Activated gamma-delta T cell (primary cell): ENCODE results near the gene PGLYRP1.
A peak's percentile ranks its signal among the peaks of the same experiment; 100 is the strongest.

Source experiments
- DNase-seq: peaks from one replicate; lab custom pipeline; 2025; lab: John Stamatoyannopoulos, UW

Gene PGLYRP1

GRCh38 chr19:46000491-46001246 is 22.2 kb downstream of the PGLYRP1 start:
- peak; percentile 34 for DNase-seq

DNA sequence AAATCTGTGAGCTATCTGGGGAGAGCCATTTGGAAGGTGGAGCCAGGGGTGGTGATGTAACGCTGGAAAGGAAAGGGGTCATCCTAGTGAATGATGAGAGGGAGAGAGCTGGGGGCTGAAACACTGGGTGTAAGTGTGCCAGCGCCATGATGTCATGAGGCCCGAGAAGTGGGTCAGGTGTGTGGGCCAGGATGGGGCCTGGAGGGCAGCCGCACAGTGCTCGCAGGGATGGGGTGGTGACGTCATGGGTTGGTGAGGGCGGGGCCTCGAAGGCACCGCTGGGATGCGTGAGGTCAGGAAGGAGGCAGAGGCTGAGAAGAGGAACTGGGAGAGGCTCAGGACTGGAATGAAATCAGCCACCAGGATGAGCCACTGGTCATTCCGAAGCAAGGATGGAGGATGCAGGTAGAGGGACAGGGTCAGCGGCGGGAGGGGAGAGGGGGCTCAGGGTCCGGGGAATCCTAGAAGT is 23.2 kb downstream of the PGLYRP1 start:
- DNase-seq: no peak

GRCh38 chr19:45998834-45999233 is 24.0 kb downstream of the PGLYRP1 start:
- no peak for DNase-seq

- DNase-seq: no peak
Observed at GRCh38 chr19:45996933-45997332, 25.9 kb downstream of the PGLYRP1 start.

DNA sequence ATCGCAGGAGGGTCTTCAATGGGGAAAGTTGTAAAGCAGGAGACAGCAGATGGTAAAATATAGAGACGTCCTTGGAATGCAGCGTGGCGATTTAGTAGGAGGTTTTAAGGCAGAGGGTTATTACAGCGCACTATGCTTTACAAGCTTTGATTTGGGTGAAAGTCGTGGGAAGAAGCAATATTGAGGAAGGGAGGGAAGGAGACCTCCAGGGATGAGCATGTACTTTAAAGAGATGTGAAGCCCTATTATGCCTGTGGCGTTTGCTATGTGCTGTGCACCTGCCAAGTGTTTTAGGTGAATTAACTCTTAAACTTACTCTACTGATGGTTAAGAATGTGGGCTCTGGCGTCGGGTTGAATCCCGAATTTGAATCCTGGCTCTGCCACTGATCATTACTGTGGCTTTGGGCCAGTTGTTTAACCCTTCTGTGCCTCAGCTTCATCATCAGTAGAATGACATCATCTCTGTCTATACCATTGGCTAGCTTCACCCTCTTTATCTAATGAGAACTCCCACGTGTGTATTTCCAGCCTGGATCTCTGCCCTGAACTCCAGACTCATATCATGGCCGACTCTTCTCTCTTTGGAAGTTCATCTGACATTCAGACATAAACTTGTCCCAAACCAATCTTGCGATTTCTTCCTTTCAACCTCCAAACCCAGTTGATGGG is 27.0 kb downstream of the PGLYRP1 start:
- DNase-seq: no peak

GRCh38 chr19:45994998-45995714 is 27.7 kb downstream of the PGLYRP1 start, which contains the start of gene CCDC61:
Gene CCDC61, plus strand, starts transcription at chr19:45995467. Its CDS starts 7,552 bp downstream, at chr19:46003019.
- peak; percentile 73 for DNase-seq

DNA sequence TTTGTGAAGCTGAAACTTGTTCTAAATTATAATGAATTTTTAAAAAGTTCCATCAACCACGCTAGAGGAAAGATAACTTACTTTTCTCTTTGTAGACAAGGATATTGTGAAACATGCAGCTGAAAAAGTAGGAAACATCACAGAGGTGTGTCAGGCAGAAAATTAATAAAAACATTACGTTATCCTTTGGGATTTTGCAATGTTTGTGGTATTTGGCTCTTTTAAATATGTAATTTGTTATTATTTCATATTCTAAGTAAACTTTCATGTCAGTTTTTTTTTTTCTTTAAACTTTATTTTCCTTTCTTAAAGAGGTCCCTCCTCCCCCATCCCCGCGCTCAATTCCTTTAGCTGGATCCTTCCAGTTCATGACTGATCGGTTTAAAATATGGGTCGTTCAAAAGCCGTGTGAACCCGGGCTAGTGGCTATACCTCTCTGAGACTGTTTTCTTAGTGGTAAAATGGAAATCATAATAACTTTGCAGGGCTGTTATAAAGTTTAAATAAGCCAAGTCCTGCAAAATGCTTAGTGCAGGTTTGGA is 28.3 kb downstream of the PGLYRP1 start:
- no peak for DNase-seq

DNA sequence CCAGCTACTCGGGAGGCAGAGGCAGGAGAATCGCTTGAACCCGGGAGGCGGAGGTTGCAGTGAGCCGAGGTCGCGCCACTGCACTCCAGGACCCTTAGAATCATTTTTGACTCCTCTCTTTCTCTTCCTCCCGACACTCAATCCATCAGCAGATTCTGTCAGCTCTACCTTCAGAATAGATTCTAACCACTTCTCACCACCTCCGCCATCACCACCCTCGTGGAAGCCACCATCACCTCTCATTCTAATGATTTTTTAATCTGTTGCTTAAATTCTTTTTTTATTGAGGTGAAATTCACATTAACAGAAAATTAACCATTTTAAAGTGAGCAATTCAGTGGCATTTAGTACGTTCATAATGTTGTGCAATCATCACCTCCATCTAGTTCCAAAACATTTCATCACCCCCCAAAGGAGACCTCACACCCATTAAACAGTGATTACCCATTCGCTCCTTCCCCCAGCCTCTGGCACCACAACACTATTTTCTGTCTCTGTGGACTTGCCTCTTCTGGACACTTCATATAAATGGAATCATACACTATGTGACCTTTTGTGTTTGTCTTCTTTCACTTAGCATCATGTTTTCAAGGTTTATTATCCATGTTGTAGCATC is 32.6 kb downstream of the PGLYRP1 start:
- no peak for DNase-seq

DNA sequence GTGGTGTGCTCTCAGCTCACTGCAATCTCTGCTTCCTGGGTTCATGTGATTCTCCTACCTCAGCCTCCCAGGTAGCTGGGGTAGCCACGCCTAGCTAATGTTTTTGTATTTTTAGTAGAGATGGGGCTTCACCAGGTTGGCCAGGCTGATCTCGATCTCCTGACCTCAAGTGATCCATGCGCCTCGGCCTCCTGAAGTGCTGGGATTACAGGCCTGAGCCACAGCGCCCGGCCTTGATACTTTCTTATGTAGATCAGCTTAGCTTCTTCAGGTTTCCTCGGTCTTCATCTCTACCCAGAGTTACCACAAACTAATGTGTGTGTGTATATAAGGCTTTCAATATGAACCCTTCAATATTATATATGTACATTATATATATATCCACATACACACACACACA is 37.5 kb downstream of the PGLYRP1 start:
- DNase-seq: no peak

DNA sequence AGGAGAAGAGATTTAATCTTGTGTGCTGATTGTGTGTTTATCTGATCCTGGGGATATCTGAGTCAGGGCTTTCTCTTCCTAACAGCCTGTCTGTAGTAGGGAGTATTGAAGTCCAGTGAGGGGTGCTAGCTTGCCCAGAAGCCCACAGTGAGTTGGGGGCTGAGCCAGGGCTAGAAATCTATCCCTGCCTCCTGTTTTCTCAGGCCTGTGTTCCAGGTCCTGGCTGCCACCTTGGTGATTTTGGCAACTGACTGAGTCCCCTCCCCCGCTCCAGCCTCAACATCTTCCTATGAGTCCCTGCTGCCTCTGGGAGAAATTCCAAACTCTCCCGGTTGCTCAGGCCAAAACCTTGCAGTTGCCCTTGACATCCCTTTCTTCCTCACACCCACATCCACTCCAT is 41.5 kb downstream of the PGLYRP1 start:
- DNase-seq: no peak

DNA sequence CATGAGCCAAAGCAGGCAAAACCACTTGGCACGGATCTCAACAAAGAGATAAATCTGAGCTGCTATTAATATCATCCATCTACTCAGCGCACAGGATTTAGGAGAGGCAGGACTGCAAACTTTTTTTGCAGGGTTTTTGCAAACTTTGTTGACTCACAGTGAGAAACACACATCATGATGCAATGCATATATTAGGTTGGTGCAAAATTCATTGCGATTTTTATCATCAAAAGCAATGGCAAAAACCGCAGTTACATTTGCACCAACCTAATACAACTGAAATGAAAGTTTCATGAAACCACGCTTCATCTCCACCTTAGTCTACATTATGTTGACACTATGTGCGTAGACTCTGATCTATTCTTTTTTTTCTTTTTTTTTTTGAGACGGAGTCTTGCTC is 44.7 kb downstream of the PGLYRP1 start:
- no peak for DNase-seq

GRCh38 chr19:45976178-45976577 is 46.7 kb downstream of the PGLYRP1 start:
- DNase-seq: no peak

DNA sequence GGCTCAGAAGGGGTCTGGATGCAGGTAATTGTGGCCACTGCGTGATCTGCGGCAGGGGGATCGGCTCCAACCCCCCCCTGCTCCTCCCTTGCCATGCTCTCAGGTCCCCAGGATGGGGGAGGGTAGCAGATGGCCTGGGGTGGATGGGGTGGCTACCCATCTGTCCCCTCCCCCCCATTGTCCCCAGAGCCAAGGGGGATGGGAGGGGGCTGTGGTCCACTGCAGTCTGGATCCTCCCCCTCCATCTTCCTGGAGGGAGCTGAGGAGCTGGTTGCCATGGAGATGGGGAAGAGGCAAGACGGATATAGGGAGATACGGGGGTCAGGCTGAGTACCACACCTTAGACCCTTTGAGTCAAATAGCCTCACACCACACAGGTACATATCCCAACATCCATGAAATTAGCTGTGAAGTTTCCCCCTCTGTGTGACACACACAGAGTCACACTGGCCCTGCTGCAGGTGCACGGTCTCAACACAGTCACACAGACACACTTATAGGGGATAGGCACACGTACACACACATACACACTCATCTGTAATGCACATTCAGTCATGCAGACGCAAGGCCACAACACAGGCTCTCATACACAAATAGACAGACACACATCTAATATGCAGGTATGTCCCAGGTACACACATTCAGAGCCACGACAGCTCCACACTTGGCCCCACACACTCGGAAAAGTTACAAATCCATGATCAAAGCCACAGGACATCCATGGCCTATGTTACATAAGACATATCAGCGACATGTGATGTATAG is 47.4 kb downstream of the PGLYRP1 start:
- DNase-seq: no peak

- no peak for DNase-seq
Observed at GRCh38 chr19:45973553-45974338, 49.1 kb downstream of the PGLYRP1 start, which contains the start of gene NOVA2. Gene NOVA2, minus strand, starts transcription at chr19:45973865. Its CDS starts 514 bp downstream, at chr19:45973351.

GRCh38 chr19:45972947-45973540 is 49.8 kb downstream of the PGLYRP1 start:
- DNase-seq: no peak

DNA sequence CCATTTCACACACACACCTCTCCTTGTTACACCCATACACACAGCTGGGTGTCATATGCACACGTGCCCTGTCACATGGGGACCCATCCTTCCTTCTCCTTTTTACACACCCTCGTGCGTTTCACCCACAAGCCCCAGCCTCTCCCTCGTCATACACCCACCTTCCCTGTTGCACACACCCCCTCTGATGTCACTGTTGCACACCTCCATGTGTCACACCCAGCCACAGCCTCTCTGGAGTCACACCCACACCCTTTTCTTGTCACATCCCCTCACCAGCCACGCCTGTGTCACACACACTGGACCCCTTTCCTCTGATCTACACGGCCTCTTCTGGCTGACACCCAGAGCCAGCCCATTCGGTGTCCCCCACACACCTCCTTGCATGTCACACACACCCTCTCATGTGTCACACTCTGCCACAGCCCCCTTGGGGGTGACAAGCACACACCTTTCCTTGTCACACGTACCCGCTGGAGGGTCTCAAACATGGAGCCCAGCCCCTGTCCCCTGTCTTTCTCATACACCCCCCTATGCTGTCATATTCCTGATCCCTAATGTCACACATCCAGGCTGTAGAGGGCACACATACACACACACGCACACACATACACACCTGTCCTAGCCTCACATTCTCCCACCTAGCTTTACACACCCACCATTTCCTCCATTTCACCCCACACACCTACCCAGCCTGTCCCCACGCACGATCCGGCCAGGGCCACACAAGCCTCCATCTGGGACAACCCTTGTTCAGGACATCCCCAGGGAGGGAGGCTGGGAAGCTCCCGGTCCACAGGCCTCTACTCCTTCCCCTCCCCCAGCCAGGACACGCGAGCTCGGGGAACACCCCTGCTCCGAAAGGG is 50.5 kb downstream of the PGLYRP1 start:
- no peak for DNase-seq

DNA sequence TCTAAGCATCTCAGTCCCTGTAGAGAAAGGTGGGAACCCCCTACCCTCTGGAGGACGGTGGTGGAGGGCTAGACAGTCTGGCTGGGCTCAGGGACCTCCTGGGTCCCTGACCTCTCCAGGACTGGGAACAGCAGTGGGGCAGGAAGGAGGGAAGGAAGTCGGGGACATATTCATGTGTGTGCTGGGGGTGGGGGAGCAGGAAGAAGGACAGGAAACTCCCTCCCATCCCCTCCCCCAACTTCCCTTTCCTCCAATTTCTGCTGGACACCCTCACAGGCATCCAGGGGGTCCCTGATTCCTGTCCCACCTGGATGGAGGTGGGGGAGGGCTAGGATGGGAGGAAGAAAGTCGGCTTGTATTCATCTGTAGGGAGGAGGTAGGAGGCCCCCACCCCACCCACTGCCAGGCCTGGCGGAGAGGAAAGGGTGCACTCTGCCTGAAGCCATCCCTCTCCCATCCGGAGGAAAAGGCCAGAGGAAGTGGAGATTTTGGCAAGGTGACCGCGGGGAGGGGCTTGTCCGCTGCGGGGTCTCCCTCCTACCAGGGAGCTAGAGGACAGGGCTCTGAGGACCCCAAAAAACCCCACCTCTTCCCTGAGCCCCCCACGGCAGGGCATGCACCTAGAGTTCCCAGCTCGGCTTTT is 51.5 kb downstream of the PGLYRP1 start:
- no peak for DNase-seq

DNA sequence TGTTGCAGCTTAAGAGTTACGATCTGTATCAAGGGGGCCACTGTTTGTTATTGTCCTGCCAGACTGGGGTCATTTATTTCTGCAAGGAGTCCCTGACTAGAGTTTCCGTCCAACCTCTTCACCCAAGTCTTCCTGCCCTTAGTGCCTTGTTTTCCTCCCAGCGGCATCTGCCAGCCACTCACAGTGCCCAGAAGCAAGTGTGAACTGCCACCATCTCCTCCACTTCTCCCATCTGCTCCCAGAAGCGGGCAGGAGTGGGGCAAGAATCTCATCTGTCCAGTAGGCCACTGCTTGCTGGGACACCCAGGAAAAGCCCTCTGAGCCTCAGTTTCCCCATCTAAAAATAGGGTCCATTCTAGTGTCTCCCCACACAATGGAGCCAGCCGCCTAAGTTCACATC is 53.2 kb downstream of the PGLYRP1 start:
- DNase-seq: no peak
